CD4-positive, alpha-beta T cell treated with Interleukin-17A for 4 hours (primary cell): Measurements from ENCODE around the gene GLDC.
"Not testable (repeated sequence)": the region's sequence is repeated elsewhere in the genome, so short reads cannot be mapped to it uniquely, and the experiment has no call there.

Experiments
- DNase-seq: peaks from one replicate; pipeline ENCODE4 v3.0.0-alpha.2; 2020; ENCODE audit warnings: mixed read lengths

Gene GLDC

GRCh38 chr9:6645355-6646292 is at the start of gene GLDC:
Gene GLDC, minus strand, starts transcription at chr9:6645729. Its CDS starts 230 bp downstream, at chr9:6645499.
- DNase-seq: peak; percentile 65

DNA sequence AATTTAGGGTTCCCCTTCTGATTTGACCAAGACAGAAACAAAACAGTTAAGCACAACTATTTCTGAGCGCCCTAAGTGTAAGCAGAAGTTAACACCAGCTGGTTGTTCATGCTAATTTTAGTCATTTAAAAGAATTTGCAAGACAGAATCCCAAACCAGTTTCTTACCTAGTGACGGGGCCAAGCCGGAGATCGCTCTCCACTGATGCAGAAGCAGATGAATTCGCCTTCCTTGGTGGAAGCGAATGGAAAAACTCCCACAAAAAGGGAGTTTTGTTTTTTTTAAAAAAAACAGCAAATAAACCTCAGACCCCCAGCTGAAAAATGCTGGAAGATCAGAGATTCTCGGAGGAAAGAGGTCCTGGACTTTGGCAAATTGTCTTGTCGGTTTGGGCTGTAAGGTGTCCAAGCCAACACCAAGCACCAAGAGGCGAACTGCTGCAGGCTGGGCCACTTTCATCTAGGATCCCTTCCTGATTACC is 47.4 kb upstream of the GLDC start:
- DNase-seq: no peak

GRCh38 chr9:6692433-6692832 is 46.9 kb upstream of the GLDC start:
- no peak for DNase-seq

- not testable (repeated sequence) for DNase-seq
Observed at GRCh38 chr9:6690675-6691070, 45.1 kb upstream of the GLDC start.

GRCh38 chr9:6689893-6690674 is 44.6 kb upstream of the GLDC start:
- DNase-seq: no peak

DNA sequence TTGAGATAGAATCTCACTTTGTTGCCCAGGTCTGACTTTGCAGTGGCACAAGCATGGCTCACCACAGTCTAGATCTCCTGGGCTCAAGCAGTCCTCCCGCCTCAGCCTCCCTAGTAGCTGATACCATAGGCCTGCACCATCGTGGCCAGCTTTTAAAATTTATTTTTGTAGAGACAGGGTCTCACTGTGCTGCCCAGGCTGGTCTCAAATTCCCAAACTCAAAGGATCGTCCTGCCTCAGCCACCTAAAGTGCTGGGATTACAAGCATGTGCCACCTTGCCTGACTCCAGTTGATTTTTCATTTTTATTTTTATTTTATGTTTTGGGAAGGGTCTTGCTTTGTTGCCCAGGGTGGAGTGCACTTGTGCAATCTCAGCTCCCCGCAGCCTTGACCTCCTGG is 41.7 kb upstream of the GLDC start:
- DNase-seq: no peak

DNA sequence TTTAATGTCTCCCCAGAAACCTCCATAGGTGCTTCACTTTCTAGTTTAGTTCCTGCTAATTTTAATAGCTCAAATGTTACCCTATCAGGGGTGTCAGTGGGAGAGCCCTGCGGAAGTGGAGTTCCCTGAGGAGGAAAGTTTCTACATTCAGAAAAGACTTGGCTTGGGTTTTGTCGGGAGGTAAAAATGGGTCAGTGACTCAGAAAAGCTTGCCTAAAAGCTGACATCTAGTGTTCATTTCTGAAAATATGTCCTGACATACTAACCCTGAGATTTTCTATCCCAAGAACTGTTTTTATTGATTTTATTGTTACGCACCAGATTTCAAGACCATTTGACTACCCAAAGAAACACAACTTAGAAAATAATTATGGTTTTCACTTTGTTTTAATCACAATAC is 40.9 kb upstream of the GLDC start:
- no peak for DNase-seq

DNA sequence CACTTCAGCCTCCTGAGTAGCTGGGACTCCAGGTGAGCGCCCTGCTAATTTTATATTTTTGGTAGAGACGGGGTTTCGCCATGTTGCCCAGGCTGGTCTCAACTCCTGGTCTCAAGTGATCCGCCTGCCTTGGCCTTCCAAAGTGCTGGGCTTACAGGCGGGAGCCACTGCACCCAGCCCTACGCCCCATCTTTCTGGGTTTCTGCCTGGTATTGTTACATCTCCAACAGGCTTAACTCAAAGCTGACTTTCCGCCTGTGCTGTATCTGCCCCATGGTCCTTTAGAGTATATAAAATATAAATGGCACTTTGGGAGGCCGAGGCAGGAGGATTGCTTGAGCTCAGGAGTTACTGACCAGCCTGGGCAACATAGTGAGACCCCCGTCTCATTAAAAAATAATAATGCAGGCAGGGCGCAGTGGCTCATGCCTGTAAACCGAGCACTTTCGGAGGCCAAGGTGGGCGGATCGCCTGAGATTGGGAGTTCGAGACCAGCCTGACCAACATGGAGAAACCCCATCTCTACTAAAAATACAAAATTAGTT is 36.5 kb upstream of the GLDC start:
- DNase-seq: no peak

DNA sequence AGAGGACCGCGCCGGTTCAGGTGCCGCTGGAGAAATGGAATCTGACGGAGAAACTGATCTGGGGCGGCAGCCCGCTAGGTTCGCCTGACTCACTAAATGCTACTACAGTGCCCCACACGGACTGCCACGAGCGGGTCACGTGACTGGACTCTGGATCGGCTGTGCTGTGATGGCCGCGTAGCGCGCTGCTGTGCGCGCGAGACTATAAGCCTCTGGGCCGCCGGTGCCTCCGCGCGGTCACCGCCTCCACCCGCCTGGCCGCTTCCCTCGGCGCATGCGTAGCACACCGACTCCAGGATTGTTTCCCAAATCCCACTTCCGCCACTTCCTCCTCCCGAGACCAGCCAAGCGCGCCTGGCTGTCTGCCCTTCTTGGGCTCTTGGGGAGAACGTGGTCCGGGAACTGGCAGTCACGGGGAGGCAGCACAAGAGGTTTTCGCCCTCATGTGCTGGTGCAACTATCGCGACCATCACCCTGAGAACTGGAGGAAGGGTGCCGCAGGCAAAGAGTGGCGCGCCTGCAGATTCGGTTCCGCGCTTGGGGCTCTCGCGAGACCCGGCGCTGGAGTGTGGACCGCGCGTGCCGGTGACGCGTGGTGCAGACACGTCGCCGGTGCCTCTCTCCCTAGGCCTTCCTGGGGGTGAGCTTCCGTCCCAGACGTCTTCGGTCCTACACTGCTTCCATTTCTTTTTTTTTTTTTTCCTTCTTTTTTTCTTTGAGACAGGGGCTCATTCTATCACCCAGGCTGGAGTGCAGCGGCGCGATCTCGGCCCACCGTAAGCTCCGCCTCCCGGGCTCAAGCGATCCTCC is 35.8 kb upstream of the GLDC start:
- DNase-seq: peak; percentile 92

GRCh38 chr9:6680797-6681146 is 35.2 kb upstream of the GLDC start:
- peak; percentile 69 for DNase-seq

GRCh38 chr9:6677803-6678202 is 32.3 kb upstream of the GLDC start:
- DNase-seq: no peak

GRCh38 chr9:6676254-6676921 is 30.9 kb upstream of the GLDC start:
- DNase-seq: no peak

DNA sequence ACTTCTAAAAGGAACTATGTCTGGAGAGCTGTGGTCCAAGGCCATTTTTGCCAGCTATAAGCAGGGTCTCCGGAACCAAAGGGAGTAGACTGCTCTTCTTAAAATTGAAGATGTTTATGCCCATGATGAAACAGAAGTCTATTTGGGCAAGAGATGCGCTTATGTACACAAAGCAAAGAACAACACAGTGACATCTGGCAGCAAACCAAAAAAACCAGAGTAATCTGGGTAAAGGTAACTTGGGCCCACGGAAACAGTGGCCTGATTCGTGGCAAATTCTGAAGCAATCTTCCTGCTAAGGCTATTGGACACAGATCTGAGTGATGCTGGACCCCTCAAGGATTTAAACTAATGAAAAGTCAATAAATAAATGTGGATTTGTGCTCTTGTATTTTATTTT is 29.7 kb upstream of the GLDC start:
- DNase-seq: no peak

DNA sequence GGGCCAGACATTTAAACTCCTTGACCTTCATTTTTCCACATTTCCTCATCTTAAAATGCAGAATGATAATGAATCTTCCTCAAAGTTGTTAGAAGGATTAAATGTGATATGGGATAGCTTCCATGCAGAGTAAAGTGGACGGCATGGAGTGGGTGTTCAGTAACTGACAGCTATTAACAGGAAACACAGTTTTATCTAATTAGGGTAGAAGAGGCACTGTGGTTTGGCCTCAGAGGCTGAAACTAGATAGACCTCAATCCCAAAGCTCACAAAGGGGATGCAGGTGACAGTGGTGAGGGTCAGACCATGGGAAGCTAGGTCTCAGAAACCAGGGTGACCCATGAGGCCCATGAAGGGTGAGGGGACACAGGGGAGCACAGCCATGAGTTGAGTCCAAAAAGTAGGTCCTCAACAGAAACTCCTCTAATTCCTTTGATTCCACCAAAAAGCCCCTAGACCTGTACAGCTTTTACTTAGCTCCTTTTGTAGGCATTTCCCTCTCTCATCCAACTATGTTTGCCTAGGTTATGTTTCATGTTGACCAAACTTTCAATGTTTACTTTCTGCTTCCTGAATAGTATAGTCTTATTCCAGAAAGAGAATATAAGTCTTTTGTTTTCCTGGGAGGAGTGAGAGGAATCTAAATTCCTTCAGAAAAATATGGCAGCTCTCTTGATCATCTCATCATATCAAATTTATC is 27.9 kb upstream of the GLDC start:
- no peak for DNase-seq

- DNase-seq: no peak
Observed at GRCh38 chr9:6672118-6672517, 26.6 kb upstream of the GLDC start.

DNA sequence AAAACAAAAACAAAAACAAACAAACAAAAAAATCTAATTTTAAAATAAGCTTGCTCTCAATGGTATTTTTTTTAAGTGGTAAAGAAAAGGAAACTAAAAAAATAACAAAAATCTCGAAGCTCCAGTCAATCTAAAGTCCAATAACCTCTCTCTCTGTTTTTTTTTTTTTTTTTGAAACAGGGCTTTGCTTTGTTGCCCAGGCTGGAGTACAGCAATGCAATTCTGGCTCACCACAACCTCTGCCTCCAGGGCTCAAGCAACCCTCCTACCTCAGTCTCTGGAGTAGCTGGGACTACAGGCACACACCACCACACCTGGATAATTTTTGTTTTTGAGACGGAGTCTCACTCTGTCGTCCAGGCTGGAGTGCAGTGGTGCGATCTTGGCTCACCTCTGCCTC is 25.9 kb upstream of the GLDC start:
- no peak for DNase-seq

GRCh38 chr9:6669881-6670280 is 24.4 kb upstream of the GLDC start:
- DNase-seq: no peak

GRCh38 chr9:6667633-6668280 is 22.2 kb upstream of the GLDC start:
- no peak for DNase-seq

DNA sequence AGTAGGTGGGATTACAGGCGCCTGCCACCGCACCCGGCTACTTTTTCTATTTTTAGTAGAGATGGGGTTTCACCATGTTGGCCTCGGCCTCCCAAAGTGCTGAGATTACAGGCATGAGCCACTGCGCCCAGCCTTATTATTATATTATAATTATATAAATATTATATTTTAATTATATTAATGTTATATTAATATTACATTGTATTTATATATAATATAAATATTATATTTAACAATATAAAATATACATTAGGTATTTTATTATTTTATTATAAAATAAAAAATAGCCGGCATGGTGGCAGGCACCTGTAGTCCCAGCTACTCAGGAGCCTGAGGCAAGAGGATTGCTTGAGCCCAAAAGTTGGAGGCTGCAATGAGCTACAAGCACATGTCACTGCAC is 21.6 kb upstream of the GLDC start:
- no peak for DNase-seq

DNA sequence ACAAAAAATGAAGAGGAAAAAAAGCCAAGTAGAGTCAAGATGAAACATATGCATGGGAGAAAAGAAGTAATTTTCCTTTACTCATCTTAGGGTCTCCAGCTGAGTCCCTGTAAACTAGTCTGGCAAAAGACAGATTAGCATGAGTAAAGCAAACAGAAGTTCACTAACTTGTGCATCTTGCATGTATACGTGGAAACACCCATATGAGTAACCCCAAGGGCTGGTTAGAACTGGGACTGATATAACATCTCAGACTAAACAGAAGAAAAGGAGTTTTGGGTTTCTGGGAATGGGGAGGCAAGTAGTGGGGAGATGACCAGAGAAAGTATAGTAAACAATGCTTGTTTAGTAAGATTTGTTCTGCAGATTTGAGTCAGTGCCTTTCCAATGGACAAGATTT is 20.1 kb upstream of the GLDC start:
- DNase-seq: no peak

DNA sequence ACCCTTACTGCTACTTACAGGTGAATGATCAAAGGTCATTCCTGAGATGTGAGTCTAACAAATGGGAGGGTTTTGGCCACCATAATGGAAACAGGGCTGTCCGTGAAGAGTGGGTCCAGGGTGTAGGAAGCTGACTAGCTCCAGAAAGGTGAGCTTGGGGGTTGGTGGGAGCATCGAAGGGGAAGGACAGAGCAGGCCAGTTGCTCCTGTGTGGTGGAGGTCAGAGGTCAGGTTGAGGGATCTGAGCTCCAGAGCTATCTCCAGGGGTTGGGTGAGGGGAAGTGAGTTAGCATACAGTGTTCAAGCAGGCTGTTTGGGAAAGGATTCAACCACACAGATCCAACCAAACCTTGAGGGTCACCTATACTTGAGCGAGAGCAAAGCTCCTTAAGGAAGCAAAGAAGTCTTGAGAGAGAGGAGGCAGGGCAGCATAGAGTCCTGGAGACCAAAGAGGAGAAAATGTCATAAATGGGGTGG is 18.7 kb upstream of the GLDC start:
- no peak for DNase-seq
